Mucosa of rectum (tissue), 2 donors: Measurements from ENCODE around the gene OR10J1.

Experiments
- H3K27ac ChIP-seq, 2 donors: one replicate each; pipeline ENCODE4 v1.7.0; 2013; ENCODE audit warnings: inconsistent platforms in 2 of 2, low read depth in 2 of 2, low read length in 2 of 2
- H3K27me3 ChIP-seq, 2 donors: one replicate each; pipeline ENCODE4 v1.7.0; 2013; ENCODE audit warnings: low read length in 2 of 2; ENCODE audit not compliant: control insufficient read depth in 2 of 2, insufficient read depth in 2 of 2
- H3K36me3 ChIP-seq, 2 donors: one replicate each; pipeline ENCODE4 v1.7.0; 2013; ENCODE audit warnings: low read length in 2 of 2; ENCODE audit not compliant: control insufficient read depth in 2 of 2, insufficient read depth in 2 of 2
- H3K4me1 ChIP-seq, 2 donors: one replicate each; pipeline ENCODE4 v1.7.0; 2013; ENCODE audit warnings: low read length in 2 of 2, mild to moderate bottlenecking in 1 of 2; ENCODE audit not compliant: control insufficient read depth in 2 of 2, insufficient read depth in 2 of 2
- H3K4me3 ChIP-seq, 2 donors: one replicate each; pipeline ENCODE4 v1.7.0; 2013; ENCODE audit warnings: low read length in 2 of 2
- H3K9ac ChIP-seq, 2 donors: one replicate each; pipeline ENCODE4 v1.7.0; 2013; ENCODE audit warnings: low read length in 2 of 2, low read depth in 1 of 2, mild to moderate bottlenecking in 1 of 2
- H3K9me3 ChIP-seq, 2 donors: one replicate each; pipeline ENCODE4 v1.7.0; 2013; ENCODE audit warnings: low read length in 2 of 2; ENCODE audit not compliant: control insufficient read depth in 2 of 2
- donor health status: healthy.
- donor health status: Normal muscosa, but diverticular disease.

OR10J1 gene, protein sequence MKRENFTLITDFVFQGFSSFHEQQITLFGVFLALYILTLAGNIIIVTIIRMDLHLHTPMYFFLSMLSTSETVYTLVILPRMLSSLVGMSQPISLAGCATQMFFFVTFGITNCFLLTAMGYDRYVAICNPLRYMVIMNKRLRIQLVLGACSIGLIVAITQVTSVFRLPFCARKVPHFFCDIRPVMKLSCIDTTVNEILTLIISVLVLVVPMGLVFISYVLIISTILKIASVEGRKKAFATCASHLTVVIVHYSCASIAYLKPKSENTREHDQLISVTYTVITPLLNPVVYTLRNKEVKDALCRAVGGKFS

DNA sequence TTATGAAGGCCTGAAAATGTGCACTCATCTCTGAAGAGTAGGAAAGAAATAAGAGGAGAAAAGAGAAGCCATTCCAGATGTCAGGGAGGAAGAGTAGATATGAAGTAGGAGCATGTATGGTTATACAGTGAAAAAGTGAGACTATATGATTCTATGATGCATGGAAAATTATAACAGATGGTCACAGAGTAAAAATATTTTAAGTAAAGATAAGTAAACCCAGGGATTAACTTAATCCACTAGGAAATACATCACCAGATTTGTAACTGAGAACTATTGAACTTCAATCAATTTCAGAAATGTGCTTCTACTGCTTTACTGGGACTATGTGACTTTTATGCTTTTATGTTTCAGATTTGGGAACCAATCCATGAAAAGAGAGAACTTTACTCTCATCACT, at the start of gene OR10J1:
TSS of gene OR10J1 (plus strand) at position 301 of the 400 bp plus-strand sequence. CDS start at position 371, 70 bp downstream.
- Histone ChIP-seq H3K27me3 (no peaks in the 10 kb centered on the region), H3K4me1 (no peaks in the 10 kb centered on the region), H3K4me3 (no peak within 1 kb of the TSS), H3K9me3 (no peaks in the 10 kb centered on the region), H3K36me3 (no peaks in the 10 kb centered on the region), H3K27ac (no peak within 1 kb of the TSS), H3K9ac (no peak within 1 kb of the TSS)

DNA sequence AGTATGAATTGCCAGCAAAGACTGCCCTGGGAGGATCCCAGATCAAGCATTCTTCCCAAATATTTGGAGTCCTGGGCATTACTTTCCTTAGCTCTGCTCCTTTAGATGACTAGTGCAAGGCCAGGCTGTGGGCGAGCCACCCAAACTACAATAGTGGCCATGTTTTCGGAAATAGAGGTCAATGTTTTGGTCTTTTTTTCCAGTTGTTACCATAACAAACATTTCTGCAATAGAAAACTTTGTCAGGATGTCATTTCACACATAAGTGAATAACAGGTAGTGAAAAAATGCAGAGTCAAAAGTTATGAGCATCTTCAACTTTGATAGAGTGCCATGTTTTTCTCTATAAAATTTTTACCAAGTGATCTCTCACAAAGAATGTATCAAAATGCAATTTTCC, 32.7 kb upstream of the OR10J1 start:
- Histone ChIP-seq H3K9me3 (no peaks in the 10 kb centered on the region), H3K4me3 (no peak overlapping the region), H3K27me3 (no peaks in the 10 kb centered on the region), H3K4me1 (no peaks in the 10 kb centered on the region), H3K9ac (no peak overlapping the region), H3K36me3 (no peaks in the 10 kb centered on the region), H3K27ac (no peak overlapping the region)

DNA sequence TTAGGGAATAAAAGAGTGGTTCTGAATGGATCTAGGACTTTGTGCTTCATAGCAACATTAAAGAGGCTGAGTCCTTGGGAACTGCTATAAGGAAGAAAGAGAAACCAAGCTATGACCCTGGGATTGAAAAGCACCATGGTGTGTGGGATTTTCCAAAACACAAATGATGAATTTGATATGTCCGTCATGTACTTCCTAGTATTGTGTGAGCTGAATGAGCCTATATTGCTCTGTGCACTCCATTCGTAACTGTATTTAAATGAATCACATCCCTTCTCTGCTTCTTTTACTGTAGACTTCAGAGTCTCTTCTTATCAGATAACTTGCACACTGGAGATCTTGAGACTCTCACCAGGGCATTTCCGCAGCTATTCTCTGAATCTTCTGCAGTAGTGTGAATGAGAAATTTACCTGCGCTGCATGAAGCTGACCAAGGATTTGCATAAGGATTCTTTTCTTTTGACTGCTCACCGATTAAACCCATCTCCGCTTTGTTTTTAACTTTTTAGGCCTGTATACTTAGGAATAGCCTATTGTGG, 30.6 kb upstream of the OR10J1 start:
- Histone ChIP-seq H3K9ac (no peak overlapping the region), H3K36me3 (no peaks in the 10 kb centered on the region), H3K27me3 (no peaks in the 10 kb centered on the region), H3K4me3 (no peak overlapping the region), H3K27ac (no peak overlapping the region), H3K9me3 (no peaks in the 10 kb centered on the region), H3K4me1 (no peaks in the 10 kb centered on the region)

DNA sequence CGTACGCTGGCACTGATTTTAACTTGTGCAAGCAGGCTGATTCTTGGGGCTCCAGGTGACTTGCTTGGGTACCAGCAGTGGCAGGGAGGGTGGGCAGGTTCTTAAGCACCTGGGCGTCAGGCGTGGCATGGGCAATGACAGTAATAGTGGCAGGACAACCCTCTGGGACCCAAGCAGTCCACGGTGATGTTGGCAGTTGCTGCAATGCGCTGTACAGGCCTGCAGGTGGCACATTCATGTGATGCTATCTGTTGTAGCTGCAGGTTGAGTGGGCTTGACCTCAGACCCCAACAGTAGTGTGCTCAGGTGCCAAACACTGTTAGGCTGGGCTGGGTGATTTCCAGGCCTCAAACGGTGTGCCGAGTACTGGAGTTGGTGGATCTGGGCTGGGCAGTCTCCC, 17.7 kb upstream of the OR10J1 start:
- Histone ChIP-seq H3K9me3 (peaks cover 0 to 2% of the 10 kb centered on the region in 2 donors), H3K4me3 (no peak overlapping the region), H3K27ac (no peak overlapping the region), H3K36me3 (no peaks in the 10 kb centered on the region), H3K27me3 (no peaks in the 10 kb centered on the region), H3K4me1 (no peaks in the 10 kb centered on the region), H3K9ac (no peak overlapping the region)

DNA sequence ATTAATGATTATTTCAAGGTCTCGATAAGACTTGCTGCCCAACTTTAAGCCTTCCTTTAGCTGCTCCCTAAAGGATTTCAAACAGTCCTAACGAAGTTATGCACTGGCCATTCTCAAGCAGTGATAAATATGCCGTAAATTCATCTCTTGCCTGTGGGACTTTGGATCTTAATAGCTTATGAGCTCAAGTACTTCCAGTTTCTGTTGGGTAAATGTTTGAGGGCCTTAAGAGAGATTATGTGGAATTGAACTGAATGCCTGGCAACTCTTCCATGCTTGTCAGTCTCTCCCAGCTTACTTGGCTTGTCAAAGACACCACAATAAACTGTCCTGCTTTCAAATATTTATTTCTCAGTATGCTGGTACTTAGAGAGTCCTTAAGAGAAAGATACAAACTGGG, 11.0 kb upstream of the OR10J1 start:
- Histone ChIP-seq H3K4me1 (no peaks in the 10 kb centered on the region), H3K36me3 (no peaks in the 10 kb centered on the region), H3K27me3 (no peaks in the 10 kb centered on the region), H3K27ac (no peak overlapping the region), H3K4me3 (no peak overlapping the region), H3K9me3 (no peaks in the 10 kb centered on the region), H3K9ac (no peak overlapping the region)

DNA sequence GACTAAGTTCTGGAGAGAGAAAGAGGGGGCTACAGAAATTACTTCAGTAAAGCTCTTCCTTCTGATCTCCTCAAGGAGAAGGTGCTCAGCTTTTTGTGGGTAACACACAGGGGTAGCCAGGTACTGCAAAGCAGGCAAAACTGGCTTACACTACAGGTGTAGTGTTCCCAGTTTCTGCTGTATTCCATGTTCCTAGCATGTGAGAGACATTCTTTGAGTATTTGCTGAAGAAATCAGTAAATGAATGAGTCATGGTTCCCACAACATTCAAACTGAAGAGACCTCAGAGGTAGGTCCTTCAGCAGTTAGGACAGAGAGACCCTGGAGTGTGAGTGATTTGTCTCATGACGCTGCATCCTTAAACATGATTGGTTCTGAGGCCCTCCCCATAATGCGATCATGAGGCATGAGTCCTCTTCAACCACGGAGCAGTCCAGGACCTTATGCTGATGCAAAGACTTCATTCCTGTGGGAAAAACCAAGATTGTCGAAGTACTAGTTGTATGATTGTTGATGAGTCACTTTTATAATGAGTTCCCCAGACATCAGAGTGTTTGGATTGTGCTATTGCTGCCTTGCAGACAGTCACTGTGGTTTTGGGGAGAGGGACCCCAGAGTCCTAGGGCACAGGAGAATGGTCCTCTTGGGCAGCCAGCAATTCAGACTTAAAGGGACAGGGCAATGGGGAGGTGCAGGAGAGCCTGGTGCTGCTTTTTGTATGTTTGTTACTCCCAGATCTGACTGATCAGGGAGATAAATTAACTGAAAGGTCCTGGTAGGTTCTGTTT, 10.3 kb upstream of the OR10J1 start:
- Histone ChIP-seq H3K4me3 (no peak overlapping the region), H3K9me3 (no peaks in the 10 kb centered on the region), H3K9ac (no peak overlapping the region), H3K27ac (no peak overlapping the region), H3K36me3 (no peaks in the 10 kb centered on the region), H3K4me1 (no peaks in the 10 kb centered on the region), H3K27me3 (no peaks in the 10 kb centered on the region)

DNA sequence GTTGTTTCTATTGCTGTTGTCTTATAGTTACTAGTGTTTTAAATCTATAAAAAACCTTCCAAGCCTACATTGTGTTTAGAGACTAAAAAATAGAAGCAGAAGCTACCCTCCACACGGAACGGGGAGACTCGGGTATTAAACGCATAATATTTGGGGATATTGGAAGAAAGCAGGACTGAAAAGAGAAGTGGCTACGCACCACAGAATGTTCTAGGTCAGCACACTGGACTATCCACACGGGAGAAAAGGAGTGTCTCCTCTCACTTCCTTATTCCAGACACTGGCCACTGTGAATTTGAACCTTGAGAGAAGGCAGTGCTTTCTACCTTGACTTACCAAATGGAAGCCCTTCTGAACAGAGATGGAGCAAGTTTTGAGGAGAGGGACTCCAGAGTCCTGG, 8.5 kb upstream of the OR10J1 start:
- Histone ChIP-seq H3K27ac (no peak overlapping the region), H3K4me1 (no peaks in the 10 kb centered on the region), H3K36me3 (no peaks in the 10 kb centered on the region), H3K4me3 (no peak overlapping the region), H3K9ac (no peak overlapping the region), H3K27me3 (no peaks in the 10 kb centered on the region), H3K9me3 (no peaks in the 10 kb centered on the region)

DNA sequence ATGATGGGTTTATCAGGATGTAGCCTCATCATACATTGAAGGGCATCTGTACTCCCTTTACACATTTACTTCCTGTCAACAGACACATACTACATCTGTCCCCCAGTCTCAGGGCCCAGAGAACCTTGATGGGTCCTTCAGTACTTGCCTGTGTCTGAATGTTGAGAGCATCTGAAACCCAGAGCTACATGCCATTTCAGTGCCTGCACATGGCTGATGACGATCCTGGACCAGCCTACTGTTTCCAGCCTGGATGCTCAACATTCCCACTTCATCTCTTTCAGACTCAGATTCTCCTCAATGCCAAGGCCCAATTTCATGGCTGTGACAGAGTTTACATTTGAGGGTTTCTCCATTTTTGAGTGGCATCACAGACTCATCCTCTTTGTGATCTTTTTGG, 7.6 kb upstream of the OR10J1 start, which contains the start of gene OR10J4:
TSS of gene OR10J4 (plus strand) at position 301 of the 400 bp plus-strand sequence.
- Histone ChIP-seq H3K27ac (no peak within 1 kb of the TSS), H3K4me1 (no peaks in the 10 kb centered on the region), H3K9me3 (no peaks in the 10 kb centered on the region), H3K4me3 (no peak within 1 kb of the TSS), H3K36me3 (no peaks in the 10 kb centered on the region), H3K9ac (no peak within 1 kb of the TSS), H3K27me3 (no peaks in the 10 kb centered on the region)

DNA sequence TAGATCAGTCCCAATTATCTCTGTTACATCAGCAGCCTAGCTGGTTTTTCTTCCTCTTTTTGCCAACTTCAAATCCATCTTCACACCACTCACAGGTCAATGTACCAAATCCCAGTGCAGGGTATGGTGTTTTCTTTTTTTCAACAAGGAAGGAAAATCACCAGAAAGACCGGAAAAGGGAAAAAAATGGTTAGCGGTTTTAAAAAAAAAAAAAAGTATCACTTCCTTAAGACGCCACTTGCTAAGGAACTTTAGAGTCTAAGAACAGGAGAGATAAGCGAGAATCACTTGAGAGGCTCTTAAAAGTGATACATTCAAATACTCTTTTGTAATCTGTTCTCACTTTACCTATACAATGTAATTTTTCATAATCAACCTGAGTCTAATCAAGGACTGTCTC, 3.1 kb upstream of the OR10J1 start:
- Histone ChIP-seq H3K27me3 (no peaks in the 10 kb centered on the region), H3K36me3 (no peaks in the 10 kb centered on the region), H3K4me1 (no peaks in the 10 kb centered on the region), H3K27ac (no peak overlapping the region), H3K9me3 (no peaks in the 10 kb centered on the region), H3K4me3 (no peak overlapping the region), H3K9ac (no peak overlapping the region)

DNA sequence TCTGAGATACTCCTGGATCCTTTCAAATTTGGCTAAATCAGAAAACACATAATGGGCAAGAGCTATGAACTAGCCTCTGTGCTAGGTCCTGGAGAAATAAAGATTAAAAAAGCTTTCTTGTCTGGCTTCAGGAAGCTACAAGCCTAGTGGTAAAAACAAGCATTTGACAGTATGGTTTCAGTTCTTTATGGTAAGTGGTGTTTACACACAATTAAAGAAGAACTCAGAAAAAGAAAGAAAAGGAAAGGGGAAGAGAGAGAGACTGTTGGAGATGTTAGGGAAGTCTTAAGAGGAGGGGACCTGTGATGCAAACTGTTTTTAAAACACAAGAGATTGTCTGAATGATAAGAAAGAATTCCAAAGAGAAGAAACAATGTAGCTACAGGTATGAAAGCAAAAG, 1.8 kb downstream of the OR10J1 start:
- Histone ChIP-seq H3K9ac (no peak overlapping the region), H3K4me1 (no peaks in the 10 kb centered on the region), H3K9me3 (no peaks in the 10 kb centered on the region), H3K27ac (no peak overlapping the region), H3K4me3 (no peak overlapping the region), H3K36me3 (no peaks in the 10 kb centered on the region), H3K27me3 (no peaks in the 10 kb centered on the region)
